OCI-LY1 (cell line): Measurements from ENCODE around the gene CYP2A7.
"Not testable (repeated sequence)": the region's sequence is repeated elsewhere in the genome, so short reads cannot be mapped to it uniquely, and the experiment has no call there.

ENCODE experiments used
- H2AFZ ChIP-seq: fragments of 200-600 bp; sonication (generic), shearing (Covaris generic); 2 replicates; pipeline ENCODE4 v1.6.0; 2014; ENCODE audit warnings: antibody characterized with exemption, mild to moderate bottlenecking, low read length
- H3F3A ChIP-seq: fragments of 200-600 bp; sonication (generic), shearing (Covaris generic); 2 replicates; pipeline ENCODE4 v1.6.0; 2014; ENCODE audit warnings: mild to moderate bottlenecking, antibody characterized with exemption, low read length, moderate library complexity; ENCODE audit not compliant: insufficient read depth
- H3K27ac ChIP-seq: fragments of 200-600 bp; sonication (generic); 2 replicates; pipeline ENCODE4 v1.5.1; 2014; ENCODE audit warnings: low read length, mixed run types, mild to moderate bottlenecking, low read depth; ENCODE audit not compliant: poor library complexity, severe bottlenecking
- H3K27me3 ChIP-seq: fragments of 200-600 bp; sonication (generic); 2 replicates; pipeline ENCODE4 v1.6.0; 2014; ENCODE audit warnings: antibody characterized with exemption, mild to moderate bottlenecking, low read length, moderate library complexity; ENCODE audit not compliant: insufficient read depth
- H3K36me3 ChIP-seq: fragments of 200-600 bp; sonication (generic); 2 replicates; pipeline ENCODE4 v1.6.1; 2014; ENCODE audit warnings: mild to moderate bottlenecking, antibody characterized with exemption, low read length, moderate library complexity, mixed read lengths; ENCODE audit not compliant: insufficient read depth
- H3K4me1 ChIP-seq: fragments of 200-600 bp; sonication (generic); 2 replicates; pipeline ENCODE4 v1.5.1; 2014; ENCODE audit warnings: mild to moderate bottlenecking, low read length, moderate library complexity; ENCODE audit not compliant: insufficient read depth, severe bottlenecking
- H3K4me2 ChIP-seq: fragments of 200-600 bp; sonication (generic), shearing (Covaris generic); 2 replicates; pipeline ENCODE4 v1.6.1; 2014; ENCODE audit warnings: low read length
- H3K4me3 ChIP-seq: fragments of 200-600 bp; sonication (generic); 2 replicates; pipeline ENCODE4 v1.5.1; 2014; ENCODE audit warnings: low read length, low read depth, mild to moderate bottlenecking, mixed read lengths; ENCODE audit not compliant: poor library complexity, severe bottlenecking
- H3K79me2 ChIP-seq: fragments of 200-600 bp; shearing (Covaris generic); 2 replicates; pipeline ENCODE4 v1.6.1; 2016; ENCODE audit warnings: mixed run types, low read length, mixed read lengths; ENCODE audit not compliant: insufficient read depth
- H3K9ac ChIP-seq: fragments of 200-600 bp; sonication (generic), shearing (Covaris generic); 2 replicates; pipeline ENCODE4 v1.6.1; 2014; ENCODE audit warnings: mild to moderate bottlenecking, low read length, mixed read lengths
- H3K9me2 ChIP-seq: fragments of 200-600 bp; sonication (generic), shearing (Covaris generic); 2 replicates; pipeline ENCODE4 v1.6.1; 2014; ENCODE audit warnings: low read depth, mild to moderate bottlenecking, low read length, mixed read lengths
- H3K9me3 ChIP-seq: fragments of 200-600 bp; shearing (Covaris generic); 2 replicates; pipeline ENCODE4 v1.6.1; 2014; ENCODE audit warnings: low read length, mixed read lengths
- H4K20me1 ChIP-seq: fragments of 200-600 bp; sonication (generic), shearing (Covaris generic); 2 replicates; pipeline ENCODE4 v1.6.0; 2016; ENCODE audit warnings: mild to moderate bottlenecking, low read length; ENCODE audit not compliant: insufficient read depth
- EZH2 ChIP-seq: fragments of 200-600 bp; sonication (generic), shearing (Covaris generic); IDR thresholded peaks from 2 replicates; pipeline ENCODE4 v1.8.0; 2017; ENCODE audit warnings: borderline replicate concordance, mixed run types, mild to moderate bottlenecking, antibody characterized with exemption, low read length, moderate library complexity, mixed read lengths
- TF ChIP-seq, protein P1 (sequence below): fragments of 200-600 bp; sonication (generic), shearing (Covaris generic); IDR thresholded peaks from 2 replicates; pipeline ENCODE4 v1.5.1; 2017; ENCODE audit warnings: mild to moderate bottlenecking, antibody characterized with exemption, low read length, moderate library complexity, mixed read lengths

Gene CYP2A7

DNA sequence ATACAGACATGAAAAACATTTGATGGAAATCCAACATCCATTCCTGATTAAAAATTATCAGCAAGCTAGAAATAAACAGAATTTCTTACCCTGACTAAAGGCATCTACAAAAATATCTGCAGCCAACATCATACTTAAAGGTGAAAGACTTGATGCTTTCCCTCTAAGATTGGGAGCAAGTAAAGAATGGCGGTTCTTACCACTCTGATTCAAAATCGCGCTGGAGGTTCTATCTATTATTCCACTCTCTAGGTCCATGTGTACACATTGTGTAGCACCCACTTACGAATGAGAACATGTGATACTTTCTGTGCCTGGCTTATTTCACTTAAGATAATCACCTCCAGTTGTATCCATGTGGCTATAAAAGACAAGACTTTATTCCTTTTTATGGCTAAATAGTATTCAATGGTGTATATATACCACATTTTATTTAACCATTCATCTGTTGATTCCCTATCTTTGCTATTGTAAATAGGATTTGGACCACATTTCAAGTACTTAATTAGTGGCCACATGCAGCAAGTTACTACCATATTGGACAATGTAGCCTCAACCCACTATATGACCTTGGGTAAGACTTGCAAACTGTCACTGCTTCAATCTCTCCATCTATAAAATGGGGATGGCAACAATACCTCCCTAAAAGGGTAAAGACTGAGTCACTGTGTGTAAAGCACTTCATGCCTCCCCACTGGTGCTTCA is 38.4 kb upstream of the CYP2A7 start:
- H3K9me3 ChIP-seq = no peaks in the 10 kb centered on the region
- no peaks in the 10 kb centered on the region for H3K36me3 ChIP-seq
- no peak overlapping the region for H3K4me3 ChIP-seq
- no peaks in the 10 kb centered on the region for H4K20me1 ChIP-seq
- no peaks in the 10 kb centered on the region for H3K4me1 ChIP-seq
- no peak overlapping the region for H3K4me2 ChIP-seq
- H3K27me3 ChIP-seq = no peaks in the 10 kb centered on the region
- H3K27ac ChIP-seq = no peak overlapping the region
- H3K9me2 ChIP-seq = no peaks in the 10 kb centered on the region
- no peak overlapping the region for H2AFZ ChIP-seq
- TF ChIP-seq, protein P1, sequence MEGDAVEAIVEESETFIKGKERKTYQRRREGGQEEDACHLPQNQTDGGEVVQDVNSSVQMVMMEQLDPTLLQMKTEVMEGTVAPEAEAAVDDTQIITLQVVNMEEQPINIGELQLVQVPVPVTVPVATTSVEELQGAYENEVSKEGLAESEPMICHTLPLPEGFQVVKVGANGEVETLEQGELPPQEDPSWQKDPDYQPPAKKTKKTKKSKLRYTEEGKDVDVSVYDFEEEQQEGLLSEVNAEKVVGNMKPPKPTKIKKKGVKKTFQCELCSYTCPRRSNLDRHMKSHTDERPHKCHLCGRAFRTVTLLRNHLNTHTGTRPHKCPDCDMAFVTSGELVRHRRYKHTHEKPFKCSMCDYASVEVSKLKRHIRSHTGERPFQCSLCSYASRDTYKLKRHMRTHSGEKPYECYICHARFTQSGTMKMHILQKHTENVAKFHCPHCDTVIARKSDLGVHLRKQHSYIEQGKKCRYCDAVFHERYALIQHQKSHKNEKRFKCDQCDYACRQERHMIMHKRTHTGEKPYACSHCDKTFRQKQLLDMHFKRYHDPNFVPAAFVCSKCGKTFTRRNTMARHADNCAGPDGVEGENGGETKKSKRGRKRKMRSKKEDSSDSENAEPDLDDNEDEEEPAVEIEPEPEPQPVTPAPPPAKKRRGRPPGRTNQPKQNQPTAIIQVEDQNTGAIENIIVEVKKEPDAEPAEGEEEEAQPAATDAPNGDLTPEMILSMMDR = no peak
- no peak for TF ChIP-seq EZH2
- no peaks in the 10 kb centered on the region for H3K79me2 ChIP-seq
- no peak overlapping the region for H3K9ac ChIP-seq
- no peaks in the 10 kb centered on the region for H3F3A ChIP-seq

DNA sequence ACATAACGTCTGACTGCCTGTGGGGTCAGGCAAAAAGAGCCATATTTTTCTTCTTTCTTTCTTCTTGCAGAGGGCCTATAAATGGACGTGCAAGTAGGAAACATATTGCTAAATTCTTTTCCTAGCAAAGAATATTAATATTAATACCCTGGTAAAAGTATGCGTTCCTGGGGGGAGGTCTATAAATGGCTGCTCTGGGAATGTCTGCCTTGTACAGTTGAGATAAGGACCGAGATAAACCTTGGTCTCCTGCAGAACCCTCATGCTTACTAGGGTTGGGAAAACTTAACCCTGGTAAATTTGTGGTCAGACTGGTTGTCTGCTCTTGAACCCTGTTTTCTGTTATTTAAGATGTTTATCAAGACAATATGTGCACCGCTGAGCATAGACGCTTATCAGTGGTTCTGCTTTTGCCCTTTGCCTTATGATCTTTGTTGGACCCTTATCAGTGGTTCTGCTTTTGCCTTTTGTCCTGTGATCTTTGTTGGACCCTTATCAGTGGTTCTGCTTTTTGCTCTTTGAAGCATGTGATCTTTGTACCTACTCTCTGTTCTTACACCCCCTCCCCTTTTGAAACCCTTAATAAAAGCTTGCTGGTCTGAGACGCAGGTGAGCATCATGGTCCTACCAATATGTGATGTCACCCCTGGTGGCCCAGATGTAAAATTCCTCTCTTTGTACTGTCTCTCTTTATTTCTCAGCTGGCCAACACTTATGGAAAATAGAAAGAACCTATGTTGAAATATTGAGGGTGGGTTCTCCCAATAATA is 37.7 kb upstream of the CYP2A7 start:
- H3F3A ChIP-seq, H2AFZ ChIP-seq, H3K27me3 ChIP-seq, H3K9ac ChIP-seq, H3K79me2 ChIP-seq, H3K4me2 ChIP-seq, H3K9me2 ChIP-seq, H4K20me1 ChIP-seq, H3K27ac ChIP-seq, H3K4me3 ChIP-seq, H3K4me1 ChIP-seq, H3K36me3 ChIP-seq, H3K9me3 ChIP-seq: not testable (repeated sequence)

DNA sequence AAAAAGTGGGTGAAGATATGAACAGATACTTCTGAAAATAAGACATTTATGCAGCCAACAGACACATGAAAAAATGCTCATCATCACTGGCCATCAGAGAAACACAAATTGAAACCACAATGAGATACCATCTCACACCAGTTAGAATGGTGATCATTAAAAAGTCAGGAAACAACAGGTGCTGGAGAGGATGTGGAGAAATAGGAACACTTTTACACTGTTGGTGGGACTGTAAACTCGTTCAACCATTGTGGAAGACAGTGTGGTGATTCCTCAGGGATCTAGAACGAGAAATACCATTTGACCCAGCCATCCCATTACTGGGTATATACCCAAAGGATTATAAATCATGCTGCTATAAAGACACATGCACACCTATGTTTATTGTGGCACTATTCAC is 36.3 kb upstream of the CYP2A7 start:
- not testable (repeated sequence) for H3K79me2 ChIP-seq, H3K9ac ChIP-seq, H3K9me3 ChIP-seq

DNA sequence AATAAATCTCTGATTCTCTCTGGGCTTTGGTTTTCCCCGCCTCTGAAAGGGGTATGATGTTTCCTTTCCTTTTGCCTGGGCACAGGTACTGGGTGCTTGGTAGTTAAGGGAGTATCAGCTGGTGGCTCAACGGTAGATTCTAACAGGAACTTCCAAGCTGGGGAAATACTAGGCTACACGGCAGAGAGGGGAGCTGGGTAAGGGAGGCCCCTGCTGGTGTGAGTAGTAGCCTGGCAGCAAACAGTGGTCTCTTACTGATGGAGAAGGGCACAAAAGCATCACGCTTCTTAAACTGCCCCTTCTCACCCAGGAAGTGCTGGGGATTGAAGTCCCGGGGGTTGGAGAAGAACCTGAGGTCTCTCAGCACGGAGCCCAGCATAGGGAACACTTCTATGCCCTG is 26.9 kb upstream of the CYP2A7 start:
- Histone ChIP-seq H3K4me1 (no peaks in the 10 kb centered on the region), H3K79me2 (no peaks in the 10 kb centered on the region), H3K9me3 (no peaks in the 10 kb centered on the region), H3K9me2 (no peaks in the 10 kb centered on the region), H3K27me3 (no peaks in the 10 kb centered on the region), H2AFZ (no peak overlapping the region), H3K4me2 (no peak overlapping the region), H3K4me3 (no peak overlapping the region), H3F3A (no peaks in the 10 kb centered on the region), H4K20me1 (no peaks in the 10 kb centered on the region), H3K36me3 (no peaks in the 10 kb centered on the region), H3K27ac (no peak overlapping the region), H3K9ac (no peak overlapping the region)
- TF ChIP-seq, protein P1 = no peak
- no peak for TF ChIP-seq EZH2

More for the DNA sequence above, 36.3 kb upstream of the CYP2A7 start:
- H3F3A ChIP-seq, H4K20me1 ChIP-seq, H3K4me1 ChIP-seq, H3K27ac ChIP-seq, H3K27me3 ChIP-seq, H3K4me2 ChIP-seq, H2AFZ ChIP-seq, H3K36me3 ChIP-seq, H3K4me3 ChIP-seq, H3K9me2 ChIP-seq: not testable (repeated sequence)
